Measurements from ENCODE around the gene SERPINF2. TPM values are rescaled to one million over a fixed set of nuclear protein-coding genes. Genes with fewer than 3 reads are reported as not detected.
"Not testable (repeated sequence)": the region's sequence is repeated elsewhere in the genome, so short reads cannot be mapped to it uniquely, and the experiment has no call there.

Gene SERPINF2
- polyA plus RNA-seq, 4 donors, result 5.8 to 106 (median 79.7) TPM

DNA sequence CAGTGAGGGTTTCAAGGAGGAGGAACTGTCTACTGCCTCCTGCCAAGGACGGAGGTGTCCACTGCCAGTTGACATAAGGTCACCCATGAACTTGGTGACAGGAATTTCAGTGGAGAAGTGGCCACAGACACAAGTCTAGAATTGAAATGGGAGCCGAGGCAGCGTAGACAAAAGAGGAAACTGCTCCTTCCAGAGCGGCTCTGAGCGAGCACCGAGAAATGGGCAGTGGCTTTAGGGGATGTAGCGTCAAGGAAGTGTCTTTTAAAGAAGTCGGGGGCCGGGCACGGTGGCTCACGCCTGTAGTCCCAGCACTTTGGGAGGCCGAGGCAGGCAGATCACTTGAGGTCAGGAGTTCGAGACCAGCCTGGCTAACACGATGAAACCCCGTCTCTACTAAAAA lies 16.1 kb downstream of the SERPINF2 start:
- no peak for DNase-seq (ENCODE audit: low read depth in 4 of 4, low spot score in 3 of 4)

DNA sequence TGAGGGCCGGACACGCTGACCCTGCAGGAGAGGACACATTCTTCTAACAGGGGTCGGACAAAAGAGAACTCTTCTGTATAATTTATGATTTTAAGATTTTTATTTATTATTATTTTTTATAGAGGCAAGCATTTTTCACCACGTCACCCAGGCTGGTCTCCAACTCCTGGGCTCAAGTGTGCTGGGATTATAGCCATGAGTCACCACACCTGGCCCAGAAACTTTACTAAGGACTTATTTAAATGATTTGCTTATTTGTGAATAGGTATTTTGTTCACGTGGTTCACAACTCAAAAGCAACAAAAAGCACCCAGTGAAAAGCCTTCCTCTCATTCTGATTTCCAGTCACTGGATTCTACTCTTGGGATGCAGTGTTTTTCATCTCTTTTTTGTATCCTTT lies 16.9 kb downstream of the SERPINF2 start:
- DNase-seq (ENCODE audit: low read depth in 4 of 4, low spot score in 3 of 4), result no peak

DNA sequence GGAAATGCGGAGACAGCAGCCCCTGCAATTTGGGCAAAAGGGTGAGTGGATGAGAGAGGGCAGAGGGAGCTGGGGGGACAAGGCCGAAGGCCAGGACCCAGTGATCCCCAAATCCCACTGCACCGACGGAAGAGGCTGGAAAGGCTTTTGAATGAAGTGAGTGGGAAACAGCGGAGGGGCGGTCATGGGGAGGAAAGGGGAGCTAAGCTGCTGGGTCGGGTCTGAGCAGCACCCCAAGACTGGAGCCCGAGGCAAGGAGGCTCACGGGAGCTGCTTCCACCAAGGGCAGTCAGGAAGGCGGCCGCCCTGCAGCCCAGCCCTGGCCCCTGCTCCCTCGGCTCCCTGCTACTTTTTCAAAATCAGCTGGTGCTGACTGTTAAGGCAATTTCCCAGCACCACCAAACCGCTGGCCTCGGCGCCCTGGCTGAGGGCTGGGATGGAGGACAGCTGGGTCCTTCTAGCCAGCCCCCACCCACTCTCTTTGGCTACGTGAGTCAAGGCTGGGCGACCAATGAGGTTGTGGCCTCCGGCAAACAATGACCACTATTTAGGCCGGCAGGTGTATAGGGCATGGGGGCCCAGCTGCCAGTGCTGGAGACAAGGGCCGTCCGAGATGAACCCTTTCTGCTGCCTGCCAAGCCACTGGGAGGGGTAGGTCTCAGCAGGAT lies 19.7 kb downstream of the SERPINF2 start:
- no peak for DNase-seq (ENCODE audit: low read depth in 4 of 4, low spot score in 3 of 4)

DNA sequence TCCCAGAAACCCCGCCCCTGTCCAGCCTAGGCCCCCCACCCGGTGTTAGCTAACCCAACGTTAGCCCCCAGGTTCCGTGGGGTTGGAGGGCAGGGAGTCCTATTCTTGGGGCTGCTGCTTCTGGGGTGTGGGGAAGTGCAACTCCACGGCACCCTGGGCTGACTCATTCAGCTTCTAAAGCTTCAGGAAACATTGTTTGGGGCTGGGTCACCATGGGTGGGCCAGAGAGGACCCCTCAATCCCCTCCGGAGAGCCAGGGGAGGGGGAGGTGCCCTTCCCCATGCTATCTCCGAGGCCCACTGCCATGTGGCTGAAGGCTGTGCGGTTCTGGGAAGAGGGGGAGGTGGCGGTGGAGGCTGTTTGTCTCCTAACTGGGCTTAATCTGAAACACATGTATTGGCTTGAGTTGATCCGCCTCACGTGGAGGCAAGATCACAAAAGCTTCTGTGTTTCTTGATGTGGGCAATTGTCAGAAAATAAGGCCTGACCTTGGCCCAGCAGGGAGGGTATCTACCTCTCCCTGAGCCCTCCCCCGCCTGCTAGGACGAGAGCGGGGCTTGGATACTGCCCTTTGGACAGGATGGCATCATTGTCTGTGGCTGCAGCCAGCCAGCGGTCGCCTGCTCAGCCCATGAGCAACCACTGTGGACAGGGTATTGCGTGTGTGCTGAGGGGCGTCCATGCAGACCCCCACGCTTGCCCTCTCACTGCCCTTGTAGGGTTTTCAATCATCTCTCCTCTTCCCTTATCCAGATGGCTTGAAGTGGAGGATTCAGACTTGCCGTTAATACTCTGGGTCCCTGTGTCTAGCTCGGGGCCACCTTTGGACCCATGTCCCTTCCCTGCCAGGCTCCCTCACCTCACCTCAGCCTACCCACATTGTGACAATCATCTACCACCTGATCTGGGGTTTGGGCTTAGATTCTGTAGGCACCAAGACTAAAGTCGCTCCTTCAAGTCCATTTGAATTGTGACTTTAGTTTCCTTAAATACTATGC lies 20.5 kb downstream of the SERPINF2 start:
- no peak for DNase-seq (ENCODE audit: low read depth in 4 of 4, low spot score in 3 of 4)

DNA sequence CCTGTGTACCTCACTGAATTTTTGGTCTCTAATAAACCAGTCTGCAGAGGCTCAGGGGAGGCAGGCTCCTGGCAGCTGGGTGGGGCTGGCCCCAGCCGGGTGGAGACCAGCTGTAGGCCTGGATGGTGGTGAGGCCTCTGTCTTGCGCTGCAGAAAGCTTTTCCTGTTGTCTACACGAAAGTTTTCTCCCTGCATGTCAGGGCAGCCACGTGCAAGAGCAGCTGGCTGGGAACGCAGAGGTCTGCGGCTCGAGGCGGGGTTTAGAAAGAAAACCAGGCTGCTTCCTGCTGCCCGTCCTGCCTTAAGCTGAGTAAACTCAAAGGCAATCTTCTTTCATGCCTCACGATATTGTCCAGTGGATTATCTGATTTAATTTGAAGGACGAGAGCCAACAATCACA lies 21.6 kb downstream of the SERPINF2 start:
- no peak for DNase-seq (ENCODE audit: low read depth in 4 of 4, low spot score in 3 of 4)

DNA sequence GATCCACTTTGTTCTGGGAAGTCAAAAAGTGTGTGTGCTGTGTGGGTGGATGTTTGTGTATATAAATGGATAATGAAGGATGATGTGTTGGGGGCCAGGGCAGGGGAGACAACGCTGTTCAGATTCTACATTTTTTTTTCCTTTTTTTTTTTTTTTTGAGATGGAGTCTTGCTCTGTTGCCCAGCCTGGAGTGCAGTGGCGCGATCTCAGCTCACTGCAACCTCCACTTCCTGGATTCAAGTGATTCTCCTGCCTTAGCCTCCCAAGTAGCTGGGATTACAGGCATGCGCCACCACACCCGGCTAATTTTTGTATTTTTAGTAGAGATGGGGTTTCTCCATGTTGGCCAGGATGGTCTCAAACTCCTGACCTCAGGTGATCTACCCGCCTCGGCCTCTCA lies 22.0 kb downstream of the SERPINF2 start:
- not testable (repeated sequence) for DNase-seq (ENCODE audit: low read depth in 4 of 4, low spot score in 3 of 4)

DNA sequence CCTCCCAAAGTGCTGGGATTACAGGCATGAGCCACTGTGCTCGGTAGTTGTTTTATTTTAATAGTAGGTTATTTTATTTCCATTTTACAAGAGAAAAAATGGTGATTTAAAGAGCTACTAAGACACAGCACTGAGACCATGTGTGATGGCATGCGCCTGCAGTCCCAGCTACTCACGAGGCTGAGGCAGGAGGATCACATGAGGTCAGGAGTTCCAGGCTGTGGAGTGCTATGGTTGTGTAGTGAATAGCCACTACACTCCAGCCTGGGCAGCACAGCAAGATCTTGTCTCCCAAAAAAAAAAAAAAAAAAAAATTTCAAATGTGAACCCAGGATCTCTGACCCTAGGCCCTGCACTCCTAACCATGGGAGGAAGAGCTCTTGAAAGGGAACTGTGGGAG lies 22.9 kb downstream of the SERPINF2 start:
- no peak for DNase-seq (ENCODE audit: low read depth in 4 of 4, low spot score in 3 of 4)

DNA sequence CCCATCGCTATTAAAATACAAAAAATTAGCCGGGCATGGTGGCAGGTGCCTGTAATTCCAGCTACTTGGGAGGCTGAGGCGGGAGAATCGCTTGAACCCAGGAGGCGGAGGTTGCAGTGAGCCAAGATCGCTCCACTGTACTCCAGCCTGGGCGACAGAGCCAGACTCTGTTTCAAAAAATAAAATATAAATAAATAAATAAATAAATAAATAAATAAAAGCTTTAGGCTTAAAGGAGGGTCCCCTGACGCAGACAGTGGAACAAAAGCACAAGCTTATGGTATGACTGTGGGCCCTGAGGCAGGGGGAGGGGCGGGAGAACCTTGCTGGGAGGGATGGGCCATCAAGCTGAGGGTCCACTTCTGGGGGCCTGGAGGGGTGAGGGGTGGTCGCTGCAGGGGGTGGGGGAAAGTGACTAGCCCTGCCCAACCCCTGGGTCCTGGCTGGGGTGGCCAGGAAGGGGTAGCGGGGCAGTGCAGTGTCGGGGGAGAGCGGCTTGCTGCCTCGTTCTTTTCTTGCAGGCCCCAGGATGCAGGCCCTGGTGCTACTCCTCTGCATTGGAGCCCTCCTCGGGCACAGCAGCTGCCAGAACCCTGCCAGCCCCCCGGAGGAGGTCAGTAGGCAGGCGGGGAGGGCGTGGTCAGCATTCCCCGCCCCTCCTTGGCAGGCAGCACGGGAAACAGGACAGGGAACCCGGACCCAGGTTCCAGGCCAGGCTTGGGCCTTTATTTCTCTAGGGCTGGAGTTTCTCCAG lies 23.9 kb downstream of the SERPINF2 start:
- no peak for DNase-seq (ENCODE audit: low read depth in 4 of 4, low spot score in 3 of 4)

DNA sequence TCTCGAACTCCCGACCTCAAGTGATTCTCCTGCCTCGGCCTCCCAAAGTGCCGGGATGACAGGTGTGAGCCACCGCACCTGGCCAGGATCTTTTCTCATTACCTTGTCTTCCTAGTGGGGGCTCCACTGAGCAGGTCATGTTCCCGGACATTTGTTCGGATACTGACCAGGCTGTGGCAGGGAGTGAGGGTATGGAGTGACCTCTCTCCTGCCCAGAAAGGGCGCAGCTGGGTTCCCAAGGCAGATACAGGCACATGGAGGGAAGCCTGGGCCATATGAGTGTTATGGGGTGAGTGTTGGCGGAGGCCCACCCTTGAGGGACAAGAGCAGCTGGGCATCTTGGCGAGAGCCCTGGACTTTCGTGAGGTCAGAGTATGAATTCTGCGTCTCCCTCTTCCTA lies 24.7 kb downstream of the SERPINF2 start:
- DNase-seq (ENCODE audit: low read depth in 4 of 4, low spot score in 3 of 4), result no peak

DNA sequence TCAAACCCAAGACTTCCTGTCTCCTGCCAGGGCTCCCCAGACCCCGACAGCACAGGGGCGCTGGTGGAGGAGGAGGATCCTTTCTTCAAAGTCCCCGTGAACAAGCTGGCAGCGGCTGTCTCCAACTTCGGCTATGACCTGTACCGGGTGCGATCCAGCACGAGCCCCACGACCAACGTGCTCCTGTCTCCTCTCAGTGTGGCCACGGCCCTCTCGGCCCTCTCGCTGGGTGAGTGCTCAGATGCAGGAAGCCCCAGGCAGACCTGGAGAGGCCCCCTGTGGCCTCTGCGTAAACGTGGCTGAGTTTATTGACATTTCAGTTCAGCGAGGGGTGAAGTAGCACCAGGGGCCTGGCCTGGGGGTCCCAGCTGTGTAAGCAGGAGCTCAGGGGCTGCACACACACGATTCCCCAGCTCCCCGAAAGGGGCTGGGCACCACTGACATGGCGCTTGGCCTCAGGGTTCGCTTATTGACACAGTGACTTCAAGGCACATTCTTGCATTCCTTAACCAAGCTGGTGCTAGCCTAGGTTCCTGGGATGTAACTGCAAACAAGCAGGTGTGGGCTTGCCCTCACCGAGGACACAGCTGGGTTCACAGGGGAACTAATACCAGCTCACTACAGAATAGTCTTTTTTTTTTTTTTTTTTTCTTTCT lies 27.3 kb downstream of the SERPINF2 start:
- DNase-seq (ENCODE audit: low read depth in 4 of 4, low spot score in 3 of 4), result no peak

DNA sequence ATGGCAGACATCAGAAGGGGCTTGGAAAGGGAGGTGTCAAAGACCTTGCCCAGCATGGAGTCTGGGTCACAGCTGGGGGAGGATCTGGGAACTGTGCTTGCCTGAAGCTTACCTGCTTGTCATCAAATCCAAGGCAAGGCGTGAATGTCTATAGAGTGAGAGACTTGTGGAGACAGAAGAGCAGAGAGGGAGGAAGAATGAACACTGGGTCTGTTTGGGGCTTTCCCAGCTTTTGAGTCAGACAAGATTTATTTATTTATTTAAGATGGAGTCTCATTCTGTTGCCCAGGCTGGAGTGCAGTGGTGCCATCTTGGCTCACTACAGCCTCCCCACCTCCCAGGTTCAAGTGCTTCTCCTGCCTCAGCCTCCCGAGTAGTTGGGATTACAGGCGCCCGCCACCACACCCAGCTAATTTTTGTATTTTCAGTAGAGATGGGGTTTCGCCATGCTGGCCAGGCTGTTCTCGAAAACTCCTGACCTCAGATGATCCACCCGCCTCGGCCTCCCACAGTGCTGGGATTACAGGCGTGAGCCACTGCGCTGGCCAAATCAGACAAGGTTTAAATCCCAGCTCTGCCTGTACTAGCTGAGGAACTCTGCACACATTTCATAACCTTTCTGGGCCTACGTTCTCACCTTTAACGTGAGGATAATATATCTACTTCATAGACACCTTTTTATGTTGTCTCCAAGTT lies 30.5 kb downstream of the SERPINF2 start:
- not testable (repeated sequence) for DNase-seq (ENCODE audit: low read depth in 4 of 4, low spot score in 3 of 4)

DNA sequence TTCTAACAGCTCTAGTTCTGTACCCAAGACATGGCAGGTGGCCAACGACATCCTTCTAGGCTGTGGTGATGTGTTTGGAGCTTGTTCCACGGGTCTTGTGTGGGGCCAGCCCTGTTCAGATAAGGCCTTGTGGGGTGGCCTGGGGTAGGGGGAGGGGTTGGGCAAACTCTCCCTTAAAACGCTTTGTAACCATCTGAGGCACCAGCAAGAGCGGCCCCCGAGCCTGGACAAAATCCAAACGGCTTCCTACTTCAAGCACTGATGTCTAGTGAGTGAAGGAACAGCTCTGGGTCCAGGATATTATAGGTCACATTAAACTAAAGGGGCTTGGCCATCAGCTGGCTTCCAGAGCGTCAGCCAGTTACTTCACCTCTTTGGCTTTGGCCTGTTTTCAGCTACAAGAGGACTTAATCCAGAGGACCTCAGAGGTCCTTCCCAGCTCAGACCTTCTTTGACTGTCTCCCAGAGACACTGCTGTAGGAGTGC lies 31.1 kb downstream of the SERPINF2 start:
- DNase-seq (ENCODE audit: low read depth in 4 of 4, low spot score in 3 of 4), result no peak

DNA sequence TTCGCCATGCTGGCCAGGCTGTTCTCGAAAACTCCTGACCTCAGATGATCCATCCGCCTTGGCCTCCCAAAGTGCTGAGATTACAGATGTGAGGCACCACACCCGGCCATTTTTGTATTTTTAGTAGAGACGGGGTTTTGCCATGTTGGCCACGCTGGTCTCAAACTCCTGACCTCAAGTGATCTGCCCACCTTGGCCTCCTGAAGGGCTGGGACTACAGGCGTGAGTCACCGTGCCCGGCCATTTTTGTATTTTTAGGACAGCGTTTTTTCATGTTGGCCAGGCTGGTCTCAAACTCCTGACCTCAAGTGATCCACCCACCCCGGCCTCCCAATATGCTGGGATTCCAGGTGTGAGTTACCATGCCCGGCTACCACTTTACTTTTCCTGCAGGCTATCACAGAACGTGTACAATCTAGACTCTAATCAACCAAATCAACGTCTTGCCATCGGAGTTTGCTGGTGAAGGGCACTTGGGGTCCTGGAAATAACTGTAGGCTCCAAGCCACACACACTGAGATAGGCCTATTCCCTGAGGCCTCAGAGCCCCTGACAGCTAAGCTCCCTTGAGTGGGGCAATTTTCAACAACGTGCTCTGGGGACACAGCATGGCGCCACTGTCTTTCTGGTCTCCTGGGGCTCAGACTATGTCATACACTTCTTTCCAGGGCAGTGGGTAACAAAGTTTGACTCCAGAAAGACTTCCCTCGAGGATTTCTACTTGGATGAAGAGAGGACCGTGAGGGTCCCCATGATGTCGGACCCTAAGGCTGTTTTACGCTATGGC lies 31.9 kb downstream of the SERPINF2 start:
- no peak for DNase-seq (ENCODE audit: low read depth in 4 of 4, low spot score in 3 of 4)

DNA sequence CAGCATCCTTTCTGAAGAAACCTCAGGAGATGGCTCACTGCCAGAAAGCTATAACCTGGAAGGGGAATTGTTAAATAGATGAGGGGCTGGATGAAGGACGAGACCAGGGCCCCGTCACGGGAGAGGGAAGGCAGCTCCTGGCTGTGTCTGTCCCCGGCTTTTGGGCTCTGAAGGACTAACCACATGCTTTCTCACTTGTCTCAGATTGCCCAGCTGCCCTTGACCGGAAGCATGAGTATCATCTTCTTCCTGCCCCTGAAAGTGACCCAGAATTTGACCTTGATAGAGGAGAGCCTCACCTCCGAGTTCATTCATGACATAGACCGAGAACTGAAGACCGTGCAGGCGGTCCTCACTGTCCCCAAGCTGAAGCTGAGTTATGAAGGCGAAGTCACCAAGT lies 33.7 kb downstream of the SERPINF2 start:
- DNase-seq (ENCODE audit: low read depth in 4 of 4, low spot score in 3 of 4), result no peak

DNA sequence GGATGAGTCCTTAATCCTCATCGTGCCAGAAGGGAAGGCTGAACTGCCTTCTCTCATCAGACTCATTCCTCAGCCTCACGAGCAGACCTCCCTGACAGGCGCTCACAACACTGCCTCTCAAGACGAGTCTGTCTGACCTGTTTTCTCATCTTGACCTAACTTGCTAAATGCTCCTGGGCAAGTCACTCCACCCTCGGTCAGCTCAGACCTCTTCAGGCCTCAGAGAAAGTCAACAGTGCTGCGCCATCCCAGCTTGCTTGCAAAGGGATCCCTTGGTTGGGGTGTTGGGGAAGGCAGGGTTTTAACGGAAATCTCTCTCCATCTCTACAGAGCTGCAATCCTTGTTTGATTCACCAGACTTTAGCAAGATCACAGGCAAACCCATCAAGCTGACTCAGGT lies 34.2 kb downstream of the SERPINF2 start:
- DNase-seq (ENCODE audit: low read depth in 4 of 4, low spot score in 3 of 4), result no peak

DNA sequence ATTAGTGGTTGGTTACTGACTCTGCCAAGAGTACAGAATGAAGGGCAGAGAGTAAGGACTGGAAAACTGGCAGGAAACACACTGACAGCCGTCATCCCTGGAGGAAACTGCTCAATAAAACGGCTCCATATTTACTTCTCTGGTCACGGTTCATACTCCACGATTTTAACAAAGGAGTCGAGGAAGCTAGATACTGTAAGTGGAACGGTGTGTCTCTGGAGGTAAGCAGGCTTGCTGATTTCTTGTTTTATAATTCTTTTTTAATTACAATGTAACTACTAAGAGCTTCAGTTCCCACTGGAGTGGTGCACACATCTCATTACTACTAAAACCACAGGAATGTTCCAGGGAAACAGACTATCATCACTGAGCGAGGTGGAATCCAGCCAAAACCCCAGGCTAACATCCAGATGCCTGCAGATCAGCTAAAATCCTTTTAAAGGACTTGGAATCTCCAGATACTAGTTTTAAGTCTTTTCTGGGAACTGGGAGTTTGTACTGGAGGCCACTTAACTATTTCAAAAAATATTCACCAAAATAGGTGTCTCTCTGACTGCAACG lies 37.0 kb downstream of the SERPINF2 start:
- no peak for DNase-seq (ENCODE audit: low read depth in 4 of 4, low spot score in 3 of 4)

DNA sequence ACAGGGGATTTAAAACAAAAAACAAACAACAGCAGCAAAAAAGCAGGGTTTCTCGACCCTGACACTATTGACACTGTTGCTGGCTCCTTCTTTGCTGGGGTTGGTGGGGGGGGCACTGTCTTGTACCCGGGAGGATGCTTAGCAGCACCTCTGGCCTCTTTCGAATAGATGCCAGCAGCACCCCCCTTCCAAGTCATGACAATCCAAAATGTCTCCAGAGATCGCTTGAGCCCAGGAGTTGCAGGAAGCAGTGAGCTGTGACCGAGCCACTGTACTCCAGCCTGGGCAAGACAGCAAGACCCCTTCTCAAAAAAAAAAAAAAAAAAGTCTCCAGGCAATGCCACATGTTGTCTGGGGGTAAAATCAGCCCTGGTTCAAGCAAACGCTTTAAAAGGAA lies 39.5 kb downstream of the SERPINF2 start:
- DNase-seq (ENCODE audit: low read depth in 4 of 4, low spot score in 3 of 4), result no peak

DNA sequence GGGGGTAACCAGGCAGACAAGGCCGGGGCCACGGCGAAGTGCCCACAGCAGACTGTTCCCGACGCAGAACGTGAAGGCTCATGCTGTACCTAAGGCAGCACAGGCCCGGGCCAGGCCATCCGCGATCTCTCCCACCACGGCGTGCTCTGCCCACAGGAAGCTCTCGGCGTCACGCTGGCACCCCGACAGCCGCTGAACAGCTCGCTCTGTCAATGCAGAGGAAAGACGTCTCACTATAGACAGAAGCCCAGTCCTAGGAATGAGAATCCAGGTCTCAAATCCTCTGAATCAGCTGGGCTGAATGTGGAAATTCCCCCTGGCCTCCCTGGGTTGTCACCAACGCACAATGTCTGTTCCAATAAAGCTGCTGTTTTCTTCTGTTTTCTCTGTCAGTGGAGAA lies 40.6 kb downstream of the SERPINF2 start:
- no peak for DNase-seq (ENCODE audit: low read depth in 4 of 4, low spot score in 3 of 4)

All from left renal pelvis (tissue), 4 donors.